ENCODE measurements around the gene HS3ST4. TPM values are rescaled to one million over a fixed set of nuclear protein-coding genes. Genes with fewer than 3 reads are reported as not detected.

HS3ST4 gene
- total and polyA plus RNA-seq, 2 donors (not counting 3 experiments of a cell fraction or from before 2014, with no cell fraction given) = not detected

GRCh38 chr16:25977121-25977520 is 285.4 kb downstream of the HS3ST4 start:
- H3K27ac ChIP-seq (ENCODE audit: insufficient read depth, low read depth, low read length) = no peak overlapping the region
- no peak for TF ChIP-seq EZH2 (IDR thresholded peaks at IDR 0.05; ENCODE audit: borderline replicate concordance, low read depth, low read length, severe bottlenecking)
- TF ChIP-seq JUN (IDR thresholded peaks at IDR 0.05; ENCODE audit: borderline replicate concordance, insufficient read depth, insufficient read length, low read depth) = no peak
- TF ChIP-seq MAX (IDR thresholded peaks at IDR 0.05; ENCODE audit: insufficient read depth, insufficient read length) = no peak
- TF ChIP-seq POLR2A (IDR thresholded peaks at IDR 0.05; ENCODE audit: low read depth, low read length) = no peak
- TF ChIP-seq MYC (IDR thresholded peaks at IDR 0.05; ENCODE audit: low read depth, low read length) = no peak
- POLR2A ChIA-PET = no interaction called here
- H3K4me3 ChIP-seq (replicated peaks in 1 of 3; ENCODE audit: insufficient read depth in 1 of 3, low read depth in 1 of 3, low read length in 3 of 3) = no peak overlapping the region
- DNase-seq (ENCODE audit: low read depth, low spot score) (no peak), FAIRE-seq (no peak)
- H2AFZ ChIP-seq (ENCODE audit: low read depth, low read length) = no peak overlapping the region
- H4K20me1 ChIP-seq (replicated peaks; ENCODE audit: control insufficient read depth, extremely low read depth, insufficient read depth, low read length) = no peaks in the 10 kb centered on the region
- H3K4me1 ChIP-seq (ENCODE audit: control insufficient read depth, extremely low read depth, insufficient read depth, low read length) = no peaks in the 10 kb centered on the region
- H3K4me2 ChIP-seq (ENCODE audit: insufficient read depth, low read length) = no peak overlapping the region
- intact Hi-C loops (cut with micrococcal nuclease) (no loop called here), dilution Hi-C loops (cut with MboI; ENCODE audit: extremely low pct_ligation_motif_present, low sequenced_read_pairs) (no loop called here)
- H3K9ac ChIP-seq (replicated peaks; ENCODE audit: extremely low read depth, insufficient read depth, low read length) = no peak overlapping the region
- H3K9me1 ChIP-seq (replicated peaks; ENCODE audit: control insufficient read depth, extremely low read depth, insufficient read depth, low read length) = no peaks in the 10 kb centered on the region
- H3K27me3 ChIP-seq (ENCODE audit: control insufficient read depth in 2 of 2, insufficient read depth in 2 of 2, low read length in 2 of 2) = no peaks in the 10 kb centered on the region
- H3K36me3 ChIP-seq (ENCODE audit: control insufficient read depth in 2 of 2, extremely low read depth in 1 of 2, insufficient read depth in 2 of 2, low read length in 2 of 2) = no peaks in the 10 kb centered on the region
- no peaks in the 10 kb centered on the region for H3K9me3 ChIP-seq (replicated peaks; ENCODE audit: control insufficient read depth, insufficient read depth, low read length)
- no peaks in the 10 kb centered on the region for H3K79me2 ChIP-seq (ENCODE audit: control insufficient read depth, insufficient read depth, low read length)
- BruUV-seq (replicated peaks) = no TSS peak
- CTCF ChIA-PET = no interaction called here

GRCh38 chr16:25978218-25978617 is 286.5 kb downstream of the HS3ST4 start:
- H3K27me3 ChIP-seq (ENCODE audit: control insufficient read depth in 2 of 2, insufficient read depth in 2 of 2, low read length in 2 of 2) = no peaks in the 10 kb centered on the region
- H3K9me1 ChIP-seq (replicated peaks; ENCODE audit: control insufficient read depth, extremely low read depth, insufficient read depth, low read length) = no peaks in the 10 kb centered on the region
- ChIA-PET CTCF (no interaction called here), POLR2A (no interaction called here)
- no peaks in the 10 kb centered on the region for H4K20me1 ChIP-seq (replicated peaks; ENCODE audit: control insufficient read depth, extremely low read depth, insufficient read depth, low read length)
- dilution Hi-C loops (cut with MboI; ENCODE audit: extremely low pct_ligation_motif_present, low sequenced_read_pairs) = no loop called here
- intact Hi-C loops (cut with micrococcal nuclease) = no loop called here
- H3K79me2 ChIP-seq (ENCODE audit: control insufficient read depth, insufficient read depth, low read length) = no peaks in the 10 kb centered on the region
- H3K4me3 ChIP-seq (replicated peaks in 1 of 3; ENCODE audit: insufficient read depth in 1 of 3, low read depth in 1 of 3, low read length in 3 of 3) = no peak overlapping the region
- no peak overlapping the region for H3K9ac ChIP-seq (replicated peaks; ENCODE audit: extremely low read depth, insufficient read depth, low read length)
- DNase-seq (ENCODE audit: low read depth, low spot score) (no peak), FAIRE-seq (no peak)
- no TSS peak for BruUV-seq (replicated peaks)
- no peak overlapping the region for H2AFZ ChIP-seq (ENCODE audit: low read depth, low read length)
- H3K27ac ChIP-seq (ENCODE audit: insufficient read depth, low read depth, low read length) = no peak overlapping the region
- H3K36me3 ChIP-seq (ENCODE audit: control insufficient read depth in 2 of 2, extremely low read depth in 1 of 2, insufficient read depth in 2 of 2, low read length in 2 of 2) = no peaks in the 10 kb centered on the region
- no peak overlapping the region for H3K4me2 ChIP-seq (ENCODE audit: insufficient read depth, low read length)
- no peak for TF ChIP-seq CTCF (IDR thresholded peaks at IDR 0.05; ENCODE audit: extremely low read depth in 1 of 2, insufficient read depth in 1 of 2, low read depth in 1 of 2, low read length in 2 of 2)
- no peak for TF ChIP-seq MYC (IDR thresholded peaks at IDR 0.05; ENCODE audit: low read depth, low read length)
- no peak for TF ChIP-seq EZH2 (IDR thresholded peaks at IDR 0.05; ENCODE audit: borderline replicate concordance, low read depth, low read length, severe bottlenecking)
- TF ChIP-seq GATA2 (IDR thresholded peaks at IDR 0.05; ENCODE audit: insufficient read depth, insufficient read length, low read depth, low read length) = no peak
- TF ChIP-seq POLR2AphosphoS5 (IDR thresholded peaks at IDR 0.05; ENCODE audit: insufficient read depth, low read depth, low read length) = no peak
- TF ChIP-seq MAX (IDR thresholded peaks at IDR 0.05; ENCODE audit: insufficient read depth, insufficient read length) = no peak
- TF ChIP-seq JUN (IDR thresholded peaks at IDR 0.05; ENCODE audit: borderline replicate concordance, insufficient read depth, insufficient read length, low read depth) = no peak
- no peak for TF ChIP-seq POLR2A (IDR thresholded peaks at IDR 0.05; ENCODE audit: low read depth, low read length)
- no peak for TF ChIP-seq FOS (IDR thresholded peaks at IDR 0.05; ENCODE audit: borderline replicate concordance, insufficient read depth, low read length)
- no peaks in the 10 kb centered on the region for H3K9me3 ChIP-seq (replicated peaks; ENCODE audit: control insufficient read depth, insufficient read depth, low read length)
- no peaks in the 10 kb centered on the region for H3K4me1 ChIP-seq (ENCODE audit: control insufficient read depth, extremely low read depth, insufficient read depth, low read length)

All from endothelial cell of umbilical vein (primary cell).